Measurements from ENCODE around the gene FAM163B. TPM values are rescaled to one million over a fixed set of nuclear protein-coding genes. Genes with fewer than 3 reads are reported as not detected.

The FAM163B gene
- total and polyA plus RNA-seq, 10 donors = 0.11 to 1.0 (median 0.52) TPM; not detected in 7

- H3K36me3 ChIP-seq = no peaks in the 10 kb centered on the region
- DNase-seq = no peak
- no peaks in the 10 kb centered on the region for H3K9me3 ChIP-seq
- intact Hi-C loops (cut with DNase I; ENCODE audit: low total_unique reads) = no loop called here
- no peak for TF ChIP-seq CTCF (IDR thresholded peaks at IDR 0.05 in 8 of 11, conservative IDR thresholded peaks at IDR 0.05 in 3 of 11)
- TF ChIP-seq POLR2A (IDR thresholded peaks at IDR 0.05) = no peak
- TF ChIP-seq POLR2AphosphoS5 (IDR thresholded peaks at IDR 0.05) = no peak
- no peak overlapping the region for H3K27ac ChIP-seq
- no peak overlapping the region for H3K4me3 ChIP-seq
- 50 to 68% (median 62%) methylated on average over 7 of the region's 7 CpGs for WGBS, 5 donors
- peaks cover 0 to 99% (median 49%) of the 10 kb centered on the region in 7 donors for H3K27me3 ChIP-seq (replicated peaks in 1 of 7)
- H3K4me1 ChIP-seq = peaks cover 0 to 6% (median 0%) of the 10 kb centered on the region in 6 donors
Observed at GRCh38 chr9:133607381-133607780, 1.8 kb downstream of the FAM163B start.

GRCh38 chr9:133606708-133607025 is 2.5 kb downstream of the FAM163B start:
- H3K36me3 ChIP-seq = no peaks in the 10 kb centered on the region
- 53 to 71% (median 65%) methylated on average over 8 of the region's 8 CpGs for WGBS, 5 donors
- TF ChIP-seq POLR2A (IDR thresholded peaks at IDR 0.05) (no peak), POLR2AphosphoS5 (IDR thresholded peaks at IDR 0.05) (no peak), CTCF (IDR thresholded peaks at IDR 0.05 in 8 of 11, conservative IDR thresholded peaks at IDR 0.05 in 3 of 11) (no peak)
- peaks cover 0 to 6% (median 0%) of the 10 kb centered on the region in 6 donors for H3K4me1 ChIP-seq
- H3K9me3 ChIP-seq = no peaks in the 10 kb centered on the region
- H3K4me3 ChIP-seq = no peak overlapping the region
- intact Hi-C loops (cut with DNase I; ENCODE audit: low total_unique reads) = no loop called here
- peaks cover 0 to 99% (median 49%) of the 10 kb centered on the region in 7 donors for H3K27me3 ChIP-seq (replicated peaks in 1 of 7)
- no peak for DNase-seq
- no peak overlapping the region for H3K27ac ChIP-seq

GRCh38 chr9:133605856-133606707 is 3.1 kb downstream of the FAM163B start:
- intact Hi-C loops (cut with DNase I; ENCODE audit: low total_unique reads) = no loop called here
- no peak for DNase-seq
- 70 to 82% (median 72%) methylated on average over 10 to 16 of the region's 16 CpGs for whole genome bisulfite sequencing, 5 donors

More at GRCh38 chr9:133605856-133606707, 3.1 kb downstream of the FAM163B start:
- no peak overlapping the region for H3K4me3 ChIP-seq
- H3K9me3 ChIP-seq = no peaks in the 10 kb centered on the region
- peaks cover 0 to 6% (median 0%) of the 10 kb centered on the region in 6 donors for H3K4me1 ChIP-seq
- H3K27ac ChIP-seq = no peak overlapping the region
- no peaks in the 10 kb centered on the region for H3K36me3 ChIP-seq
- TF ChIP-seq POLR2AphosphoS5 (IDR thresholded peaks at IDR 0.05) (no peak), CTCF (IDR thresholded peaks at IDR 0.05 in 8 of 11, conservative IDR thresholded peaks at IDR 0.05 in 3 of 11) (no peak), POLR2A (IDR thresholded peaks at IDR 0.05) (no peak)
- peaks cover 0 to 99% (median 49%) of the 10 kb centered on the region in 7 donors for H3K27me3 ChIP-seq (replicated peaks in 1 of 7)
